Endothelial cell of umbilical vein (primary cell): Measurements from ENCODE around the gene RPH3AL. TPM values are rescaled to one million over a fixed set of nuclear protein-coding genes. Genes with fewer than 3 reads are reported as not detected.

ENCODE experiments used
- BruUV-seq: library from RNA; stranded (reverse); fragments of 400-500 nt; replicated peaks from 2 replicates; lab custom pipeline; 2021; lab: Mats Ljungman, UMichigan
- CTCF ChIA-PET: fragments of 300-600, 350-600 bp; sonication (Branson Sonifier 250); formaldehyde crosslinking; loops from one replicate; lab custom pipeline; 2021; ENCODE audit warnings: antibody characterized with exemption, inconsistent platforms; lab: Charles Lee
- POLR2A ChIA-PET: fragments of 300-600, 350-600 bp; sonication (Branson Sonifier 250); formaldehyde crosslinking; loops from one replicate; lab custom pipeline; 2021; ENCODE audit warnings: antibody characterized with exemption, inconsistent platforms; lab: Charles Lee
- DNase-seq: peaks from one replicate; pipeline ENCODE4 v3.0.0-alpha.2; 2011; ENCODE audit warnings: low read depth, low spot score
- FAIRE-seq: peaks from 2 replicates; lab custom pipeline; 2011; peaks lifted over from hg19 to GRCh38; lab: Jason Lieb, UNC
- H2AFZ ChIP-seq: 2 replicates; pipeline ENCODE4 v1.6.0; 2012; ENCODE audit warnings: low read depth, low read length, control low read depth, inconsistent platforms
- H3K27ac ChIP-seq: 2 replicates; pipeline ENCODE4 v1.5.1; 2011; ENCODE audit warnings: low read depth, mild to moderate bottlenecking, control low read depth, low read length, moderate library complexity; ENCODE audit not compliant: insufficient read depth
- H3K27me3 ChIP-seq, 2 experiments: 2 replicates each; pipeline versions ENCODE4 v1.6.0 to v1.6.1; 2011; ENCODE audit warnings: low read length in 2 of 2, mixed read lengths in 1 of 2; ENCODE audit not compliant: control insufficient read depth in 2 of 2, insufficient read depth in 2 of 2
- H3K36me3 ChIP-seq, 2 experiments: 2 replicates in 1 of 2; 3 replicates in 1 of 2; pipeline ENCODE4 v1.5.1; 2011; ENCODE audit warnings: low read length in 2 of 2, mild to moderate bottlenecking in 1 of 2, moderate library complexity in 1 of 2; ENCODE audit not compliant: control insufficient read depth in 2 of 2, insufficient read depth in 2 of 2; ENCODE audit errors: extremely low read depth in 1 of 2
- H3K4me1 ChIP-seq: 3 replicates; pipeline ENCODE4 v1.5.1; 2011; ENCODE audit warnings: mild to moderate bottlenecking, low read length; ENCODE audit not compliant: control insufficient read depth, insufficient read depth; ENCODE audit errors: extremely low read depth
- H3K4me2 ChIP-seq: 2 replicates; pipeline ENCODE4 v1.6.1; 2011; ENCODE audit warnings: low read length, control low read depth, mixed read lengths; ENCODE audit not compliant: insufficient read depth
- H3K4me3 ChIP-seq, 3 experiments: fragments of 200-600 bp in 1 of 3; sonication (generic), shearing (Covaris generic) in 1 of 3; replicated peaks in 1 of 3; 2 replicates each; pipeline ENCODE4 v1.5.1; 2011 to 2016; ENCODE audit warnings: control low read depth in 3 of 3, low read length in 3 of 3, mild to moderate bottlenecking in 2 of 3, inconsistent platforms in 1 of 3, low read depth in 1 of 3, moderate library complexity in 1 of 3; ENCODE audit not compliant: insufficient read depth in 1 of 3
- H3K79me2 ChIP-seq: 2 replicates; pipeline ENCODE4 v1.6.0; 2012; ENCODE audit warnings: low read length, inconsistent platforms; ENCODE audit not compliant: control insufficient read depth, insufficient read depth
- H3K9ac ChIP-seq: replicated peaks from 2 replicates; pipeline ENCODE3; 2011; ENCODE audit warnings: low read length, control low read depth; ENCODE audit not compliant: insufficient read depth; ENCODE audit errors: extremely low read depth
- H3K9me1 ChIP-seq: replicated peaks from 3 replicates; pipeline ENCODE4 v1.6.0; 2011; ENCODE audit warnings: mild to moderate bottlenecking, low read length; ENCODE audit not compliant: control insufficient read depth, insufficient read depth; ENCODE audit errors: extremely low read depth
- H3K9me3 ChIP-seq: replicated peaks from 2 replicates; pipeline ENCODE4 v1.5.1; 2012; ENCODE audit warnings: low read length, inconsistent platforms; ENCODE audit not compliant: control insufficient read depth, insufficient read depth
- H4K20me1 ChIP-seq: replicated peaks from 2 replicates; pipeline ENCODE3; 2011; ENCODE audit warnings: mild to moderate bottlenecking, low read length; ENCODE audit not compliant: control insufficient read depth, insufficient read depth; ENCODE audit errors: extremely low read depth
- EZH2 ChIP-seq: IDR thresholded peaks from 2 replicates; pipeline ENCODE4 v1.6.1; 2012; ENCODE audit warnings: borderline replicate concordance, low read depth, mild to moderate bottlenecking, moderate library complexity, low read length, inconsistent platforms; ENCODE audit not compliant: severe bottlenecking
- FOS ChIP-seq: IDR thresholded peaks from 2 replicates; pipeline ENCODE4 v1.6.1; 2011; ENCODE audit warnings: mild to moderate bottlenecking, low read length, moderate library complexity, borderline replicate concordance; ENCODE audit not compliant: insufficient read depth
- GATA2 ChIP-seq: IDR thresholded peaks from 2 replicates; pipeline ENCODE4 v1.7.0; 2011; ENCODE audit warnings: low read depth, mild to moderate bottlenecking, moderate library complexity, mixed read lengths, low read length; ENCODE audit not compliant: insufficient read length, insufficient read depth
- JUN ChIP-seq: IDR thresholded peaks from 2 replicates; pipeline ENCODE4 v1.6.1; 2011; ENCODE audit warnings: borderline replicate concordance, low read depth; ENCODE audit not compliant: insufficient read length, insufficient read depth
- MAX ChIP-seq: IDR thresholded peaks from 2 replicates; pipeline ENCODE4 v1.6.1; 2011; ENCODE audit not compliant: insufficient read depth, insufficient read length
- MYC ChIP-seq: IDR thresholded peaks from one replicate; pipeline ENCODE4 v1.6.1; 2011; ENCODE audit warnings: mild to moderate bottlenecking, low read depth, low read length
- POLR2A ChIP-seq: IDR thresholded peaks from 2 replicates; pipeline ENCODE4 v1.6.1; 2012; ENCODE audit warnings: low read depth, mild to moderate bottlenecking, control low read depth, low read length
- POLR2AphosphoS5 ChIP-seq: IDR thresholded peaks from 2 replicates; pipeline ENCODE4 v1.6.1; 2012; ENCODE audit warnings: low read depth, mild to moderate bottlenecking, control low read depth, low read length, moderate library complexity; ENCODE audit not compliant: insufficient read depth
- dilution Hi-C: fragments of 300-500 bp; cut with MboI; formaldehyde crosslinking; loops from one replicate; pipeline ENCODE4 v1.15.0; 2019; ENCODE audit warnings: low sequenced_read_pairs; ENCODE audit not compliant: extremely low pct_ligation_motif_present
- intact Hi-C: fragments of 100-400 bp; cut with micrococcal nuclease; formaldehyde crosslinking; loops from one replicate; pipeline ENCODE4 v1.10.0; 2022
- polyA plus RNA-seq, 4 experiments: library from polyadenylated mRNA; depleted of rRNA in 3 of 4; stranded (reverse) in 3 of 4; unstranded in 1 of 4; fragments of >200 nt; gene quantifications; 2 replicates each; pipeline versions ENCODE4 v1.2.1 to v1.2.3, GENCODE V29; 2011 to 2012; ENCODE audit warnings: missing spikeins in 1 of 4
- total RNA-seq: library from RNA; stranded (reverse); gene quantifications from 2 replicates; pipeline ENCODE4 v1.2.3, GENCODE V29; 2021
- TF ChIP-seq, protein P1 (sequence below), 2 donors: IDR thresholded peaks; 1 replicate in 1 of 2; 2 replicates in 1 of 2; pipeline ENCODE4 v1.5.1; 2011; ENCODE audit warnings: low read length in 2 of 2, mild to moderate bottlenecking in 2 of 2, moderate library complexity in 2 of 2, control low read depth in 1 of 2, inconsistent platforms in 1 of 2, low read depth in 1 of 2; ENCODE audit not compliant: insufficient read depth in 1 of 2; ENCODE audit errors: extremely low read depth in 1 of 2

Gene RPH3AL
- total and polyA plus RNA-seq, 2 donors (not counting 3 experiments of a cell fraction or from before 2014, with no cell fraction given) = 4.1 to 7.0 TPM

DNA sequence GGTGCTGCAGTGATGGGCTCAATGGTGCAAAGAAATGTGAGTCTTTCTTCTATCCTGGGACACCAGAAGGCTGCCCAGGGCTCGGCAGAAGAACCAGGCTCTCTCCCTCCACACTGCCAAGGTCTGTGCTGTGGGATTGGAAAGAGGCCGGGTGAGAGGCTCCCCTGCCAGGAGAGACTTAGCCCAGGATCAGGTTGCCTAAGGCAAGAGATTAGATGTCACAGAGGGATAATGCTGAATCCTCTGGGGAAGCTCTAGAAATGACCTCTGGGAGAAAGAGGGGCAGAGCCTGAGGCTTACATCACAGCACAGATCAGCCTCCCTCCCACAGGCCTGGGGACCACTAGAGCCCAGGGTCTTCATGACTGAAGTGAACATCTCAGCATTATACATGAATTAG, 165.5 kb downstream of the RPH3AL start:
- H3K4me1 ChIP-seq = no peaks in the 10 kb centered on the region
- H4K20me1 ChIP-seq = no peaks in the 10 kb centered on the region
- H3K4me3 ChIP-seq = no peak overlapping the region
- H3K27me3 ChIP-seq = peaks cover 24 to 28% of the 10 kb centered on the region in 2 experiments
- no peak overlapping the region for H2AFZ ChIP-seq
- no peaks in the 10 kb centered on the region for H3K9me3 ChIP-seq
- H3K27ac ChIP-seq = no peak overlapping the region
- DNase-seq (no peak), FAIRE-seq (no peak)
- TF ChIP-seq, protein P1, sequence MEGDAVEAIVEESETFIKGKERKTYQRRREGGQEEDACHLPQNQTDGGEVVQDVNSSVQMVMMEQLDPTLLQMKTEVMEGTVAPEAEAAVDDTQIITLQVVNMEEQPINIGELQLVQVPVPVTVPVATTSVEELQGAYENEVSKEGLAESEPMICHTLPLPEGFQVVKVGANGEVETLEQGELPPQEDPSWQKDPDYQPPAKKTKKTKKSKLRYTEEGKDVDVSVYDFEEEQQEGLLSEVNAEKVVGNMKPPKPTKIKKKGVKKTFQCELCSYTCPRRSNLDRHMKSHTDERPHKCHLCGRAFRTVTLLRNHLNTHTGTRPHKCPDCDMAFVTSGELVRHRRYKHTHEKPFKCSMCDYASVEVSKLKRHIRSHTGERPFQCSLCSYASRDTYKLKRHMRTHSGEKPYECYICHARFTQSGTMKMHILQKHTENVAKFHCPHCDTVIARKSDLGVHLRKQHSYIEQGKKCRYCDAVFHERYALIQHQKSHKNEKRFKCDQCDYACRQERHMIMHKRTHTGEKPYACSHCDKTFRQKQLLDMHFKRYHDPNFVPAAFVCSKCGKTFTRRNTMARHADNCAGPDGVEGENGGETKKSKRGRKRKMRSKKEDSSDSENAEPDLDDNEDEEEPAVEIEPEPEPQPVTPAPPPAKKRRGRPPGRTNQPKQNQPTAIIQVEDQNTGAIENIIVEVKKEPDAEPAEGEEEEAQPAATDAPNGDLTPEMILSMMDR (IDR thresholded peaks at IDR 0.05; ENCODE audit: extremely low read depth in 1 of 2, insufficient read depth in 1 of 2, low read depth in 1 of 2, low read length in 2 of 2) = no peak
- TF ChIP-seq MAX (no peak), FOS (no peak), GATA2 (no peak), JUN (no peak), POLR2A (no peak), EZH2 (no peak), MYC (no peak), POLR2AphosphoS5 (no peak)
- H3K79me2 ChIP-seq = no peaks in the 10 kb centered on the region
- no peak overlapping the region for H3K9ac ChIP-seq
- ChIA-PET POLR2A (no interaction called here), CTCF (no interaction called here)
- H3K36me3 ChIP-seq = no peaks in the 10 kb centered on the region
- intact Hi-C loops (no loop called here), dilution Hi-C loops (no loop called here)
- BruUV-seq = no TSS peak
- H3K9me1 ChIP-seq = no peaks in the 10 kb centered on the region
- no peak overlapping the region for H3K4me2 ChIP-seq
